ENCODE results near the gene B4GALT2. TPM values are rescaled to one million over a fixed set of nuclear protein-coding genes. Genes with fewer than 3 reads are reported as not detected.

Gene B4GALT2
- total and polyA plus RNA-seq, 3 experiments from 2014 or later, result 1.9 to 41.7 (median 39.7) TPM

GRCh38 chr1:44033041-44033575 lies 54.1 kb downstream of the B4GALT2 start:
- DNase-seq, result no peak
- Histone ChIP-seq H3K4me3 (ENCODE audit: low read length) (no peak overlapping the region), H3K27ac (ENCODE audit: low read depth, low read length) (no peak overlapping the region), H3K36me3 (ENCODE audit: insufficient read depth, low read length) (no peaks in the 10 kb centered on the region), H3K9me3 (ENCODE audit: low read length) (no peaks in the 10 kb centered on the region), H3K4me1 (ENCODE audit: insufficient read depth, low read length) (peaks cover 8% of the 10 kb centered on the region), H3K27me3 (ENCODE audit: insufficient read depth, low read length, poor library complexity, severe bottlenecking) (no peaks in the 10 kb centered on the region)
- Mint-ChIP-seq H3K36me3 (peaks cover 0 to 2% (median 0%) of the 10 kb centered on the region in 3 donors), H3K27ac (peak overlapping the region in 6 of 8 donors; percentile 2 to 92 (median 68)), H3K4me1 (peaks cover 14 to 35% (median 23%) of the 10 kb centered on the region in 3 donors), H3K9me3 (no peaks in the 10 kb centered on the region), H3K27me3 (peaks cover 0 to 3% of the 10 kb centered on the region in 2 donors), H3K4me3 (peak overlapping the region in 2 of 7 donors; percentile 41 to 87)
- POLR2A ChIA-PET, result no interaction called here
- CTCF ChIA-PET, result interaction anchor here (0.8 to 5.7 kb wide), 3 partner anchors 9 to 98 kb away, joined by 3 to 108 read pairs (median 5); no protein-coding TSS in a partner anchor

- H3K36me3 ChIP-seq (ENCODE audit: insufficient read depth, low read length), result no peaks in the 10 kb centered on the region
- Mint-ChIP-seq H3K9me3 (no peaks in the 10 kb centered on the region), H3K36me3 (peaks cover 0 to 2% (median 0%) of the 10 kb centered on the region in 3 donors), H3K27me3 (peaks cover 0 to 3% of the 10 kb centered on the region in 2 donors), H3K4me3 (no peak overlapping the region), H3K4me1 (peaks cover 12 to 31% (median 21%) of the 10 kb centered on the region in 3 donors), H3K27ac (peak overlapping the region in 2 of 8 donors; percentile 61 to 92)
- no peak overlapping the region for H3K4me3 ChIP-seq (ENCODE audit: low read length)
- ChIA-PET POLR2A (no interaction called here), CTCF (interaction anchor here (1.0 to 5.7 kb wide), 3 partner anchors 14 to 99 kb away, joined by 5 to 108 read pairs (median 18); no protein-coding TSS in a partner anchor)
- H3K27ac ChIP-seq (ENCODE audit: low read depth, low read length), result no peak overlapping the region
- DNase-seq, result no peak
- H3K4me1 ChIP-seq (ENCODE audit: insufficient read depth, low read length), result peaks cover 8% of the 10 kb centered on the region
- H3K9me3 ChIP-seq (ENCODE audit: low read length), result no peaks in the 10 kb centered on the region
- no peaks in the 10 kb centered on the region for H3K27me3 ChIP-seq (ENCODE audit: insufficient read depth, low read length, poor library complexity, severe bottlenecking)
These were observed 54.7 kb downstream of the B4GALT2 start for GRCh38 chr1:44033756-44034155.

- POLR2A ChIA-PET, result no interaction called here
- Histone ChIP-seq H3K4me1 (ENCODE audit: insufficient read depth, low read length) (peaks cover 3% of the 10 kb centered on the region), H3K36me3 (ENCODE audit: insufficient read depth, low read length) (no peaks in the 10 kb centered on the region), H3K9me3 (ENCODE audit: low read length) (no peaks in the 10 kb centered on the region), H3K27me3 (ENCODE audit: insufficient read depth, low read length, poor library complexity, severe bottlenecking) (no peaks in the 10 kb centered on the region), H3K4me3 (ENCODE audit: low read length) (no peak overlapping the region), H3K27ac (ENCODE audit: low read depth, low read length) (no peak overlapping the region)
- H3K4me1 Mint-ChIP-seq, result peaks cover 5 to 24% (median 17%) of the 10 kb centered on the region in 3 donors
- peak overlapping the region in 3 of 8 donors; percentile 23 to 79 (median 50) for H3K27ac Mint-ChIP-seq
- H3K36me3 Mint-ChIP-seq, result peaks cover 0 to 2% (median 0%) of the 10 kb centered on the region in 3 donors
- no peak overlapping the region for H3K4me3 Mint-ChIP-seq
- no peaks in the 10 kb centered on the region for H3K9me3 Mint-ChIP-seq
- CTCF ChIA-PET, result interaction anchor here (3.5 to 5.7 kb wide), 2 partner anchors 13 to 30 kb away, joined by 18 to 108 read pairs; no protein-coding TSS in a partner anchor
- H3K27me3 Mint-ChIP-seq, result peaks cover 0 to 3% of the 10 kb centered on the region in 2 donors
- DNase-seq, result no peak
These were observed 55.4 kb downstream of the B4GALT2 start for GRCh38 chr1:44034423-44034822.

GRCh38 chr1:44034976-44035716 lies 56.1 kb downstream of the B4GALT2 start:
- no peaks in the 10 kb centered on the region for H3K9me3 ChIP-seq (ENCODE audit: low read length)
- Mint-ChIP-seq H3K27ac (peak overlapping the region in 4 of 8 donors; percentile 23 to 79 (median 68)), H3K4me3 (peak overlapping the region in 1 of 7 donors; percentile 28), H3K36me3 (peaks cover 0 to 2% (median 0%) of the 10 kb centered on the region in 3 donors), H3K4me1 (peaks cover 0 to 19% (median 12%) of the 10 kb centered on the region in 3 donors), H3K9me3 (no peaks in the 10 kb centered on the region), H3K27me3 (peaks cover 0 to 6% of the 10 kb centered on the region in 2 donors)
- H3K27me3 ChIP-seq (ENCODE audit: insufficient read depth, low read length, poor library complexity, severe bottlenecking), result no peaks in the 10 kb centered on the region
- H3K4me3 ChIP-seq (ENCODE audit: low read length), result no peak overlapping the region
- H3K27ac ChIP-seq (ENCODE audit: low read depth, low read length), result peak overlapping the region; percentile 6
- no peak for DNase-seq
- CTCF ChIA-PET, result interaction anchor here (0.9 to 5.7 kb wide), 7 partner anchors 13 to 1097 kb away, joined by 3 to 108 read pairs (median 6); no protein-coding TSS in a partner anchor
- H3K36me3 ChIP-seq (ENCODE audit: insufficient read depth, low read length), result no peaks in the 10 kb centered on the region
- no peaks in the 10 kb centered on the region for H3K4me1 ChIP-seq (ENCODE audit: insufficient read depth, low read length)
- POLR2A ChIA-PET, result interaction anchor here (0.9 kb wide), 2 partner anchors 20 to 29 kb away, joined by 3 read pairs; no protein-coding TSS in a partner anchor

- peaks cover 0 to 19% (median 12%) of the 10 kb centered on the region in 3 donors for H3K4me1 Mint-ChIP-seq
- H3K27me3 ChIP-seq (ENCODE audit: insufficient read depth, low read length, poor library complexity, severe bottlenecking), result no peaks in the 10 kb centered on the region
- peaks cover 0 to 2% (median 0%) of the 10 kb centered on the region in 3 donors for H3K36me3 Mint-ChIP-seq
- CTCF ChIA-PET, result interaction anchor here (0.7 to 5.7 kb wide), 21 partner anchors 9 to 1098 kb away, joined by 3 to 108 read pairs (median 3); partner anchors contain the start of gene CCDC24
- no peak overlapping the region for H3K4me3 ChIP-seq (ENCODE audit: low read length)
- H3K9me3 Mint-ChIP-seq, result no peaks in the 10 kb centered on the region
- no peak for DNase-seq
- H3K27ac ChIP-seq (ENCODE audit: low read depth, low read length), result peak overlapping the region; percentile 30
- peak overlapping the region in 2 of 8 donors; percentile 63 to 72 for H3K27ac Mint-ChIP-seq
- H3K4me3 Mint-ChIP-seq, result no peak overlapping the region
- H3K27me3 Mint-ChIP-seq, result peaks cover 0 to 6% of the 10 kb centered on the region in 2 donors
- no peaks in the 10 kb centered on the region for H3K9me3 ChIP-seq (ENCODE audit: low read length)
- no peaks in the 10 kb centered on the region for H3K36me3 ChIP-seq (ENCODE audit: insufficient read depth, low read length)
- H3K4me1 ChIP-seq (ENCODE audit: insufficient read depth, low read length), result no peaks in the 10 kb centered on the region
- POLR2A ChIA-PET, result interaction anchor here (0.9 kb wide), 2 partner anchors 21 to 30 kb away, joined by 3 read pairs; no protein-coding TSS in a partner anchor
These were observed 56.9 kb downstream of the B4GALT2 start for GRCh38 chr1:44035726-44036408.

GRCh38 chr1:44036409-44037139 lies 57.6 kb downstream of the B4GALT2 start:
- DNase-seq, result peak; percentile 39 to 75 (median 55)
- Histone ChIP-seq H3K4me3 (ENCODE audit: low read length) (no peak overlapping the region), H3K27ac (ENCODE audit: low read depth, low read length) (peak overlapping the region; percentile 30), H3K27me3 (ENCODE audit: insufficient read depth, low read length, poor library complexity, severe bottlenecking) (no peaks in the 10 kb centered on the region), H3K4me1 (ENCODE audit: insufficient read depth, low read length) (no peaks in the 10 kb centered on the region), H3K9me3 (ENCODE audit: low read length) (no peaks in the 10 kb centered on the region), H3K36me3 (ENCODE audit: insufficient read depth, low read length) (no peaks in the 10 kb centered on the region)
- POLR2A ChIA-PET, result interaction anchor here (0.9 kb wide), 2 partner anchors 22 to 31 kb away, joined by 3 read pairs; no protein-coding TSS in a partner anchor
- Mint-ChIP-seq H3K27me3 (peaks cover 0 to 4% of the 10 kb centered on the region in 2 donors), H3K9me3 (no peaks in the 10 kb centered on the region), H3K4me3 (peak overlapping the region in 1 of 7 donors; percentile 15), H3K4me1 (peaks cover 0 to 12% (median 11%) of the 10 kb centered on the region in 3 donors), H3K27ac (peak overlapping the region in 2 of 8 donors; percentile 12 to 17), H3K36me3 (no peaks in the 10 kb centered on the region)
- CTCF ChIA-PET, result interaction anchor here (0.7 to 5.7 kb wide), 24 partner anchors 8 to 1099 kb away, joined by 3 to 108 read pairs (median 3); partner anchors contain the start of genes ARTN, ATP6V0B and CCDC24

- DNase-seq, result no peak
- H3K27me3 Mint-ChIP-seq, result peaks cover 0 to 4% of the 10 kb centered on the region in 2 donors
- no peaks in the 10 kb centered on the region for H3K36me3 ChIP-seq (ENCODE audit: insufficient read depth, low read length)
- ChIA-PET CTCF (interaction anchor here (0.7 to 5.7 kb wide), 17 partner anchors 9 to 507 kb away, joined by 3 to 108 read pairs (median 4); partner anchors contain the start of genes ARTN, ATP6V0B and CCDC24), POLR2A (no interaction called here)
- no peaks in the 10 kb centered on the region for H3K4me1 ChIP-seq (ENCODE audit: insufficient read depth, low read length)
- H3K4me1 Mint-ChIP-seq, result peaks cover 0 to 7% (median 7%) of the 10 kb centered on the region in 3 donors
- H3K4me3 Mint-ChIP-seq, result no peak overlapping the region
- H3K27ac Mint-ChIP-seq, result peak overlapping the region in 2 of 8 donors; percentile 19 to 62
- H3K4me3 ChIP-seq (ENCODE audit: low read length), result no peak overlapping the region
- no peaks in the 10 kb centered on the region for H3K9me3 ChIP-seq (ENCODE audit: low read length)
- H3K27me3 ChIP-seq (ENCODE audit: insufficient read depth, low read length, poor library complexity, severe bottlenecking), result no peaks in the 10 kb centered on the region
- H3K36me3 Mint-ChIP-seq, result no peaks in the 10 kb centered on the region
- H3K9me3 Mint-ChIP-seq, result no peaks in the 10 kb centered on the region
- H3K27ac ChIP-seq (ENCODE audit: low read depth, low read length), result peak overlapping the region; percentile 30
These were observed 58.1 kb downstream of the B4GALT2 start for GRCh38 chr1:44037154-44037553.
